Ovary (tissue), 3 donors: ENCODE results near the gene HSPA12A.

Experiments used
- CTCF ChIP-seq, 3 donors: fragments of 450-650 bp in 2 of 3; fragments of 200-600 bp in 1 of 3; IDR thresholded peaks; one replicate each; pipeline versions ENCODE4 v1.5.1 to v1.8.0; 2016 to 2022; ENCODE audit warnings: antibody characterized with exemption in 3 of 3, mild to moderate bottlenecking in 1 of 3
- EP300 ChIP-seq: sonication (generic); formaldehyde crosslinking; IDR thresholded peaks from one replicate; pipeline ENCODE4 v1.6.1; 2017; ENCODE audit warnings: antibody characterized with exemption
- donor health status: DM: no; HTN: no; CAD: no.

- TF ChIP-seq CTCF (IDR thresholded peaks at IDR 0.05): no peak
- TF ChIP-seq EP300: no peak
Observed at GRCh38 chr10:116706281-116706680, 36.1 kb downstream of the HSPA12A start.
